HepG2 (cell line): ENCODE measurements around the gene SERTAD3. TPM values are rescaled to one million over a fixed set of nuclear protein-coding genes. Genes with fewer than 3 reads are reported as not detected.

ENCODE experiments used
- CENPX ChIP-seq: sonication (generic); formaldehyde crosslinking; IDR thresholded peaks from 2 replicates; pipeline ENCODE4 v1.9.0; 2021; ENCODE audit warnings: mild to moderate bottlenecking, missing genetic modification reagents, moderate library complexity
- ETV5 ChIP-seq: IDR thresholded peaks from 2 replicates; pipeline ENCODE4 v1.6.1; 2018; ENCODE audit warnings: missing biosample characterization, missing genetic modification reagents, inconsistent platforms, borderline replicate concordance
- GATAD2A ChIP-seq: IDR thresholded peaks from 2 replicates; pipeline ENCODE4 v1.6.1; 2016
- GZF1 ChIP-seq: sonication (generic); formaldehyde crosslinking; IDR thresholded peaks from 2 replicates; pipeline ENCODE4 v1.5.1; 2020; ENCODE audit warnings: mild to moderate bottlenecking, missing genetic modification reagents
- MED1 ChIP-seq: sonication (generic); formaldehyde crosslinking; IDR thresholded peaks from 2 replicates; pipeline ENCODE4 v1.4.0; 2020; ENCODE audit warnings: missing genetic modification reagents
- PHF5A ChIP-seq: IDR thresholded peaks from one replicate; pipeline ENCODE4 v1.6.1; 2018; ENCODE audit warnings: low read depth, missing genetic modification reagents; ENCODE audit not compliant: unreplicated experiment
- POGZ ChIP-seq: sonication (generic); formaldehyde crosslinking; IDR thresholded peaks from 2 replicates; pipeline ENCODE4 v1.4.0; 2020; ENCODE audit warnings: mild to moderate bottlenecking, missing genetic modification reagents
- SOX6 ChIP-seq, 2 experiments: fragments of 450-650 bp in 1 of 2; sonication (generic) in 1 of 2; formaldehyde crosslinking in 1 of 2; IDR thresholded peaks; 2 replicates each; pipeline versions ENCODE4 v1.4.0 to v1.6.1; 2017 to 2020; ENCODE audit warnings: antibody characterized with exemption in 1 of 2, mild to moderate bottlenecking in 1 of 2, missing genetic modification reagents in 1 of 2
- SP4 ChIP-seq: sonication (generic); formaldehyde crosslinking; IDR thresholded peaks from 2 replicates; pipeline ENCODE4 v1.8.1; 2023; ENCODE audit warnings: mild to moderate bottlenecking, missing genetic modification reagents
- STAG1 ChIP-seq: sonication (generic); formaldehyde crosslinking; IDR thresholded peaks from 2 replicates; pipeline ENCODE4 v1.4.0; 2020; ENCODE audit warnings: missing genetic modification reagents
- TBL1XR1 ChIP-seq: fragments of 150-350 bp; IDR thresholded peaks from 2 replicates; pipeline ENCODE4 v1.6.1; 2014; ENCODE audit warnings: borderline replicate concordance, low read length; ENCODE audit not compliant: partially characterized antibody
- TFAP4 ChIP-seq: sonication (generic); IDR thresholded peaks from 2 replicates; pipeline ENCODE4 v1.6.1; 2016; ENCODE audit warnings: low read depth, borderline replicate concordance
- TOPORS ChIP-seq: sonication (generic); formaldehyde crosslinking; IDR thresholded peaks from 2 replicates; pipeline ENCODE4 v1.8.0; 2023; ENCODE audit warnings: mild to moderate bottlenecking, missing genetic modification reagents
- YY1 ChIP-seq: IDR thresholded peaks from 2 replicates; pipeline ENCODE4 v1.6.1; 2011; ENCODE audit warnings: low read length, low read depth, moderate library complexity, mild to moderate bottlenecking; ENCODE audit not compliant: insufficient read depth, insufficient replicate concordance
- ZFP90 ChIP-seq: sonication (generic); formaldehyde crosslinking; IDR thresholded peaks from 2 replicates; pipeline ENCODE4 v1.8.0; 2022; ENCODE audit warnings: missing genetic modification reagents, mild to moderate bottlenecking, inconsistent platforms, borderline replicate concordance
- ZNF251 ChIP-seq: sonication (generic); formaldehyde crosslinking; IDR thresholded peaks from 2 replicates; pipeline ENCODE4 v1.9.0; 2021; ENCODE audit warnings: mild to moderate bottlenecking, missing genetic modification reagents
- ZNF296 ChIP-seq: sonication (generic); formaldehyde crosslinking; conservative IDR thresholded peaks from 2 replicates; pipeline ENCODE4 v1.5.0; 2020; ENCODE audit warnings: mild to moderate bottlenecking, missing genetic modification reagents
- ZNF30 ChIP-seq: sonication (generic); formaldehyde crosslinking; IDR thresholded peaks from 2 replicates; pipeline ENCODE4 v1.5.0; 2020; ENCODE audit warnings: mild to moderate bottlenecking, missing genetic modification reagents
- ZNF350 ChIP-seq: sonication (generic); formaldehyde crosslinking; IDR thresholded peaks from 2 replicates; pipeline ENCODE4 v1.4.0; 2020; ENCODE audit warnings: mild to moderate bottlenecking, low read depth, missing genetic modification reagents, borderline replicate concordance
- ZNF549 ChIP-seq: sonication (generic); formaldehyde crosslinking; IDR thresholded peaks from 2 replicates; pipeline ENCODE4 v1.5.0; 2020; ENCODE audit warnings: missing genetic modification reagents
- ZNF777 ChIP-seq: sonication (generic); formaldehyde crosslinking; IDR thresholded peaks from 2 replicates; pipeline ENCODE4 v1.4.0; 2020; ENCODE audit warnings: missing genetic modification reagents
- ZSCAN21 ChIP-seq: sonication (generic); formaldehyde crosslinking; IDR thresholded peaks from 2 replicates; pipeline ENCODE4 v1.8.0; 2022; ENCODE audit warnings: mild to moderate bottlenecking, missing genetic modification reagents, moderate library complexity, borderline replicate concordance
- ZSCAN29 ChIP-seq: sonication (generic); formaldehyde crosslinking; conservative IDR thresholded peaks from 2 replicates; pipeline ENCODE4 v1.4.0; 2020; ENCODE audit warnings: mild to moderate bottlenecking, missing genetic modification reagents
- polyA plus RNA-seq, 8 experiments: library from polyadenylated mRNA; depleted of rRNA in 3 of 8; stranded (reverse) in 7 of 8; unstranded in 1 of 8; fragments of >200 nt; fragmentation: Illumina TruSeq in 4 of 8; extraction: Trizol in 4 of 8; gene quantifications; 2 replicates each; pipeline versions ENCODE4 v1.2.1 to v1.2.3, GENCODE V29; 2011 to 2016; ENCODE audit warnings: low read depth in 4 of 8, missing spikeins in 1 of 8, mixed read lengths in 1 of 8; ENCODE audit not compliant: insufficient read depth in 1 of 8
- total RNA-seq, 5 experiments: library from RNA; depleted of rRNA; stranded (reverse); fragments of >200 nt; fragmentation: Illumina TruSeq; extraction: Trizol; gene quantifications; 2 replicates each; pipeline ENCODE4 v1.2.3, GENCODE V29; 2016; ENCODE audit warnings: low read depth in 1 of 5
- TF ChIP-seq, protein P1 (sequence below): sonication (generic); formaldehyde crosslinking; IDR thresholded peaks from 2 replicates; pipeline ENCODE4 v1.4.0; 2020; ENCODE audit warnings: missing genetic modification reagents, borderline replicate concordance
- TF ChIP-seq, protein P2 (sequence below), 2 experiments: sonication (generic) in 1 of 2; formaldehyde crosslinking in 1 of 2; IDR thresholded peaks; 2 replicates each; pipeline versions ENCODE4 v1.4.0 to v1.6.1; 2018 to 2020; ENCODE audit warnings: missing genetic modification reagents in 2 of 2, borderline replicate concordance in 1 of 2, low read depth in 1 of 2, mild to moderate bottlenecking in 1 of 2, missing biosample characterization in 1 of 2

Gene SERTAD3
- total and polyA plus RNA-seq, 2 of the 13 experiments (the other 11 are each of a cell fraction or from before 2014, with no cell fraction given): 9.6 to 16.9 TPM

GRCh38 chr19:40461669-40462221, 17.6 kb upstream of the SERTAD3 start (continued):
- no peak for TF ChIP-seq ZNF296 (CRISPR knock-in tag)
- TF ChIP-seq TOPORS (CRISPR knock-in tag): no peak
- TF ChIP-seq TFAP4: peak; percentile 83
- TF ChIP-seq ZSCAN21: 0 out of 2 replicates have a peak, but pooled peaks have one; percentile 45
- TF ChIP-seq TBL1XR1: no peak
- TF ChIP-seq ZNF549 (CRISPR knock-in tag): no peak
- TF ChIP-seq SP4 (CRISPR knock-in tag): peak; percentile 48; the same call in 1 of the 2 replicates
- TF ChIP-seq ZNF350 (CRISPR knock-in tag): peak; percentile 25; the same call in 1 of the 2 replicates
- TF ChIP-seq ETV5: peak; percentile 69; the same call in 1 of the 2 replicates
- TF ChIP-seq ZNF30 (CRISPR knock-in tag): no peak
- no peak for TF ChIP-seq ZNF777 (CRISPR knock-in tag)
- TF ChIP-seq, protein P1, sequence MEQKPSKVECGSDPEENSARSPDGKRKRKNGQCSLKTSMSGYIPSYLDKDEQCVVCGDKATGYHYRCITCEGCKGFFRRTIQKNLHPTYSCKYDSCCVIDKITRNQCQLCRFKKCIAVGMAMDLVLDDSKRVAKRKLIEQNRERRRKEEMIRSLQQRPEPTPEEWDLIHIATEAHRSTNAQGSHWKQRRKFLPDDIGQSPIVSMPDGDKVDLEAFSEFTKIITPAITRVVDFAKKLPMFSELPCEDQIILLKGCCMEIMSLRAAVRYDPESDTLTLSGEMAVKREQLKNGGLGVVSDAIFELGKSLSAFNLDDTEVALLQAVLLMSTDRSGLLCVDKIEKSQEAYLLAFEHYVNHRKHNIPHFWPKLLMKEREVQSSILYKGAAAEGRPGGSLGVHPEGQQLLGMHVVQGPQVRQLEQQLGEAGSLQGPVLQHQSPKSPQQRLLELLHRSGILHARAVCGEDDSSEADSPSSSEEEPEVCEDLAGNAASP (CRISPR knock-in tag): peak; percentile 58; the same call in 1 of the 2 replicates
- TF ChIP-seq ZFP90 (CRISPR knock-in tag): no peak
- TF ChIP-seq GZF1 (CRISPR knock-in tag): no peak
- TF ChIP-seq, protein P2, sequence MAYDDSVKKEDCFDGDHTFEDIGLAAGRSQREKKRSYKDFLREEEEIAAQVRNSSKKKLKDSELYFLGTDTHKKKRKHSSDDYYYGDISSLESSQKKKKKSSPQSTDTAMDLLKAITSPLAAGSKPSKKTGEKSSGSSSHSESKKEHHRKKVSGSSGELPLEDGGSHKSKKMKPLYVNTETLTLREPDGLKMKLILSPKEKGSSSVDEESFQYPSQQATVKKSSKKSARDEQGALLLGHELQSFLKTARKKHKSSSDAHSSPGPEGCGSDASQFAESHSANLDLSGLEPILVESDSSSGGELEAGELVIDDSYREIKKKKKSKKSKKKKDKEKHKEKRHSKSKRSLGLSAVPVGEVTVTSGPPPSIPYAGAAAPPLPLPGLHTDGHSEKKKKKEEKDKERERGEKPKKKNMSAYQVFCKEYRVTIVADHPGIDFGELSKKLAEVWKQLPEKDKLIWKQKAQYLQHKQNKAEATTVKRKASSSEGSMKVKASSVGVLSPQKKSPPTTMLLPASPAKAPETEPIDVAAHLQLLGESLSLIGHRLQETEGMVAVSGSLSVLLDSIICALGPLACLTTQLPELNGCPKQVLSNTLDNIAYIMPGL (CRISPR knock-in tag; IDR thresholded peaks at IDR 0.05; ENCODE audit: borderline replicate concordance in 1 of 2, low read depth in 1 of 2): 0 out of 4 replicates have a peak, but pooled peaks of 1 of the 2 experiments have one; percentile 10
- TF ChIP-seq STAG1 (CRISPR knock-in tag): 0 out of 2 replicates have a peak, but pooled peaks have one; percentile 6
- TF ChIP-seq CENPX (CRISPR knock-in tag): no peak
- TF ChIP-seq MED1 (CRISPR knock-in tag): peak; percentile 57
- no peak for TF ChIP-seq ZNF251
- 0 out of 2 replicates have a peak, but pooled peaks have one; percentile 24 for TF ChIP-seq POGZ (CRISPR knock-in tag)
- TF ChIP-seq ZSCAN29 (CRISPR knock-in tag): 0 out of 2 replicates have a peak, but pooled peaks have one; percentile 47
- no peak for TF ChIP-seq YY1
- no peak for TF ChIP-seq SOX6 (IDR thresholded peaks at IDR 0.05)
- TF ChIP-seq SOX6 (CRISPR knock-in tag; IDR thresholded peaks at IDR 0.05): peak; percentile 48
- TF ChIP-seq GATAD2A: peak; percentile 47; the same call in 1 of the 2 replicates
- no peak for TF ChIP-seq PHF5A (CRISPR knock-in tag)
